Type B pancreatic cell (in vitro differentiated cells): ENCODE results near the gene EEF1AKMT2. TPM values are rescaled to one million over a fixed set of nuclear protein-coding genes. Genes with fewer than 3 reads are reported as not detected.
A peak's percentile ranks its signal among the peaks of the same experiment; 100 is the strongest.

Experiments
- DNase-seq: peaks from one replicate; pipeline ENCODE4 v3.0.0; 2021; ENCODE audit warnings: mixed read lengths; ENCODE audit not compliant: unreplicated experiment; ENCODE audit errors: extremely low spot score
- H3K27ac Mint-ChIP-seq: 2 replicates; pipeline ENCODE4 v1.8.0; 2021; ENCODE audit warnings: mild to moderate bottlenecking, mixed read lengths
- H3K27me3 Mint-ChIP-seq: 2 replicates; pipeline ENCODE4 v1.8.0; 2021; ENCODE audit warnings: mixed read lengths
- H3K36me3 Mint-ChIP-seq: 2 replicates; pipeline ENCODE4 v1.8.0; 2021; ENCODE audit warnings: mixed read lengths
- H3K4me1 Mint-ChIP-seq: one replicate; pipeline ENCODE4 v1.8.0; 2021; ENCODE audit warnings: mixed read lengths; ENCODE audit not compliant: unreplicated experiment
- H3K4me3 Mint-ChIP-seq: 2 replicates; pipeline ENCODE4 v1.8.0; 2021; ENCODE audit warnings: mild to moderate bottlenecking, mixed read lengths
- H3K9me3 Mint-ChIP-seq: 2 replicates; pipeline ENCODE4 v1.8.0; 2021; ENCODE audit warnings: mixed read lengths
- CTCF ChIP-seq: fragments of 200-600 bp; sonication (generic); conservative IDR thresholded peaks from 2 replicates; pipeline ENCODE4 v1.5.0; 2021; ENCODE audit warnings: antibody characterized with exemption, mild to moderate bottlenecking
- long read RNA-seq: library from polyadenylated mRNA; unstranded; transcript quantifications from one replicate; pipeline ENCODE4 v2.0.0, GENCODE V29; 2020
- total RNA-seq: library from RNA; stranded (reverse); gene quantifications from 2 replicates; pipeline ENCODE4 v1.2.1, GENCODE V29; 2021; ENCODE audit warnings: low replicate concordance

Gene EEF1AKMT2
- total RNA-seq, result 18.7 and 18.8 TPM in 2 replicates
- long read RNA-seq, transcript EEF1AKMT2-203 (7 exons, 3,587 nt), result minor isoform, 7 of 59 reads
- long read RNA-seq, transcript EEF1AKMT2-201 (7 exons, 1,462 nt), result major isoform, 32 of 59 reads
- long read RNA-seq, partial matches to known transcripts, result 0 of 59 reads
- long read RNA-seq, other reads (novel, unspliced or antisense), result 16 of 59 reads

GRCh38 chr10:124791547-124792348, at the start of gene EEF1AKMT2:
Gene EEF1AKMT2 (minus strand): TSS chr10:124791887. CDS start chr10:124791833, 54 bp downstream.
- TF ChIP-seq CTCF, result peak; percentile 45
- Mint-ChIP-seq H3K27me3 (no peaks in the 10 kb centered on the region), H3K9me3 (no peaks in the 10 kb centered on the region), H3K27ac (peak within 1 kb of the TSS; percentile 93), H3K4me1 (peaks cover 5% of the 10 kb centered on the region), H3K36me3 (peaks cover 7% of the 10 kb centered on the region), H3K4me3 (peak within 1 kb of the TSS; percentile 99)
- DNase-seq, result peak; percentile 88

- no peaks in the 10 kb centered on the region for H3K9me3 Mint-ChIP-seq
- H3K27me3 Mint-ChIP-seq, result no peaks in the 10 kb centered on the region
- H3K36me3 Mint-ChIP-seq, result peaks cover 15% of the 10 kb centered on the region
- no peak for DNase-seq
- no peak overlapping the region for H3K4me3 Mint-ChIP-seq
- no peak for TF ChIP-seq CTCF
- H3K4me1 Mint-ChIP-seq, result no peaks in the 10 kb centered on the region
- H3K27ac Mint-ChIP-seq, result no peak overlapping the region
Observed at GRCh38 chr10:124837687-124838086, 46.0 kb upstream of the EEF1AKMT2 start.

- no peak for TF ChIP-seq CTCF
- no peak overlapping the region for H3K4me3 Mint-ChIP-seq
- H3K27me3 Mint-ChIP-seq, result no peaks in the 10 kb centered on the region
- no peak for DNase-seq
- H3K9me3 Mint-ChIP-seq, result no peaks in the 10 kb centered on the region
- peaks cover 24% of the 10 kb centered on the region for H3K36me3 Mint-ChIP-seq
- H3K27ac Mint-ChIP-seq, result no peak overlapping the region
- no peaks in the 10 kb centered on the region for H3K4me1 Mint-ChIP-seq
Observed at GRCh38 chr10:124831116-124831515, 39.4 kb upstream of the EEF1AKMT2 start.

GRCh38 chr10:124830445-124830844, 38.8 kb upstream of the EEF1AKMT2 start:
- no peak for TF ChIP-seq CTCF
- Mint-ChIP-seq H3K9me3 (no peaks in the 10 kb centered on the region), H3K27me3 (no peaks in the 10 kb centered on the region), H3K4me3 (no peak overlapping the region), H3K36me3 (peaks cover 18% of the 10 kb centered on the region), H3K4me1 (no peaks in the 10 kb centered on the region), H3K27ac (no peak overlapping the region)
- DNase-seq, result no peak

DNA sequence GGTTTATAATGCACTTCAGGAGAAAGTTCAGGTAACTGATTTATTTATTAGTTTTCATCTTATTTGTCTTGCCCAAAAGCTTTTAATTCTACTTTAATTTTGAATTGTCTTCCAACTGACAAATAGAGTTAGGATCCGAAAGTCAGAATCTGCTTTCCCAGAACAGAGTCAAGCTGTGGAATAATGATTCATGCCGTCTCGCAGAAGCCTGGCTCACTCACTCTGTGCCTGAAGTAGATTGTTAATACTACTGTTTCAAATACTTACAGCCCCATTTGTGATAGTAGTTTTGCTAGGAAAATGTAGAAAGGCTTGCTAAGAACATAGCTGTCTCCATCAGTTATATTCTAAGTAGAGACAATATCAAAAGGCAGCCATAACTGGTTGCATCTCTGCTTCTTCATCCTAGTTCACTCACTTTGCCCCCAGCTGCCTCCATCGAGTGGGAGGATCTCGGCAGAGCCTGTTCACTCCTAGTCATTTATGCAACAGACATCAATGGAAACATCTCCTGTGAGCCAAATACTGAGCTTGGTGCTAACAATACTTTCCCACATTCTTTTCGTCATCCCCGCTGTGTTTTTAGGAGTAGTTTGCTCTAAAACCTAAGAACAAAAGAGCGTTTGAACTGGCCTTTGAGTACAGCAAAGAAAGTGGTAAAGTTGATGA, 37.9 kb upstream of the EEF1AKMT2 start:
- no peak for DNase-seq
- H3K4me3 Mint-ChIP-seq, result no peak overlapping the region
- H3K27me3 Mint-ChIP-seq, result no peaks in the 10 kb centered on the region
- H3K27ac Mint-ChIP-seq, result no peak overlapping the region
- peaks cover 18% of the 10 kb centered on the region for H3K36me3 Mint-ChIP-seq
- H3K9me3 Mint-ChIP-seq, result no peaks in the 10 kb centered on the region
- TF ChIP-seq CTCF, result no peak
- H3K4me1 Mint-ChIP-seq, result no peaks in the 10 kb centered on the region
